EH (cell line): Measurements from ENCODE around the gene FXR1.
"Not testable (repeated sequence)": the region's sequence is repeated elsewhere in the genome, so short reads cannot be mapped to it uniquely, and the experiment has no call there.

Experiments used
- DNase-seq: peaks from one replicate; pipeline ENCODE4 v3.0.0-alpha.2; 2015; ENCODE audit warnings: low read depth

FXR1 gene

GRCh38 chr3:180912304-180913296, at the start of gene FXR1:
TSS of gene FXR1 (plus strand) at chr3:180912670. CDS start at chr3:180912686, 16 bp downstream.
- DNase-seq, result peak; percentile 85

- DNase-seq, result no peak
Observed at GRCh38 chr3:180870008-180870699, 42.3 kb upstream of the FXR1 start.

- DNase-seq, result peak; percentile 20
Observed at GRCh38 chr3:180871901-180872300, 40.6 kb upstream of the FXR1 start.

- not testable (repeated sequence) for DNase-seq
Observed at GRCh38 chr3:180872430-180872829, 40.0 kb upstream of the FXR1 start.

GRCh38 chr3:180875124-180875698, 37.3 kb upstream of the FXR1 start:
- DNase-seq, result no peak

GRCh38 chr3:180881065-180881801, 31.2 kb upstream of the FXR1 start:
- no peak for DNase-seq

- no peak for DNase-seq
Observed at GRCh38 chr3:180882115-180882514, 30.4 kb upstream of the FXR1 start.

GRCh38 chr3:180888992-180889560, 23.4 kb upstream of the FXR1 start:
- no peak for DNase-seq

GRCh38 chr3:180898572-180898971, 13.9 kb upstream of the FXR1 start:
- no peak for DNase-seq

GRCh38 chr3:180909369-180910127, 2.9 kb upstream of the FXR1 start:
- no peak for DNase-seq

GRCh38 chr3:180910823-180911222, 1.6 kb upstream of the FXR1 start:
- DNase-seq, result no peak

GRCh38 chr3:180911876-180912303, 580 bp upstream of the FXR1 start:
- DNase-seq, result no peak

GRCh38 chr3:180913581-180914404, 1.3 kb downstream of the FXR1 start:
- DNase-seq, result peak; percentile 17

- DNase-seq, result no peak
Observed at GRCh38 chr3:180918542-180918941, 6.1 kb downstream of the FXR1 start.

- no peak for DNase-seq
Observed at GRCh38 chr3:180922242-180922641, 9.8 kb downstream of the FXR1 start.

GRCh38 chr3:180923561-180923960, 11.1 kb downstream of the FXR1 start:
- DNase-seq, result no peak

GRCh38 chr3:180926526-180926925, 14.1 kb downstream of the FXR1 start:
- DNase-seq, result no peak

GRCh38 chr3:180929376-180929775, 16.9 kb downstream of the FXR1 start:
- DNase-seq, result no peak

GRCh38 chr3:180930526-180930925, 18.1 kb downstream of the FXR1 start:
- no peak for DNase-seq

GRCh38 chr3:180932819-180933218, 20.3 kb downstream of the FXR1 start:
- no peak for DNase-seq
